Mesenchymal stem cell (in vitro differentiated cells and primary cell): ENCODE results near the gene SLC29A2.

Experiments used
- DNase-seq: peaks from one replicate; pipeline ENCODE4 v3.0.0-alpha.2; 2013
- H2AFZ ChIP-seq: one replicate; pipeline ENCODE4 v1.6.1; 2013; ENCODE audit warnings: low read depth, mild to moderate bottlenecking, control low read depth, inconsistent platforms, low read length, moderate library complexity
- H2AK5ac ChIP-seq: 2 replicates; pipeline ENCODE4 v1.6.1; 2013; ENCODE audit warnings: low read length, moderate library complexity, mild to moderate bottlenecking, inconsistent platforms; ENCODE audit not compliant: severe bottlenecking
- H2BK120ac ChIP-seq: one replicate; pipeline ENCODE4 v1.6.1; 2013; ENCODE audit warnings: low read depth, mild to moderate bottlenecking, inconsistent platforms, low read length, moderate library complexity
- H2BK12ac ChIP-seq, 2 experiments: one replicate each; pipeline ENCODE4 v1.6.1; 2013; ENCODE audit warnings: inconsistent platforms in 2 of 2, low read length in 2 of 2, mild to moderate bottlenecking in 2 of 2, moderate library complexity in 2 of 2, control low read depth in 1 of 2
- H2BK15ac ChIP-seq: one replicate; pipeline ENCODE4 v1.6.1; 2013; ENCODE audit warnings: mild to moderate bottlenecking, low read depth, inconsistent platforms; ENCODE audit not compliant: poor library complexity, severe bottlenecking
- H2BK5ac ChIP-seq: 2 replicates; pipeline ENCODE4 v1.6.1; 2013; ENCODE audit warnings: low read depth, mild to moderate bottlenecking, low read length, control low read depth, inconsistent platforms; ENCODE audit not compliant: poor library complexity, severe bottlenecking
- H3K14ac ChIP-seq, 2 experiments: one replicate each; pipeline ENCODE4 v1.6.1; 2013; ENCODE audit warnings: inconsistent platforms in 2 of 2, low read length in 2 of 2, control low read depth in 1 of 2, mild to moderate bottlenecking in 1 of 2, moderate library complexity in 1 of 2
- H3K18ac ChIP-seq, 2 experiments: one replicate each; pipeline ENCODE4 v1.6.1; 2013; ENCODE audit warnings: inconsistent platforms in 2 of 2, low read length in 2 of 2, control low read depth in 1 of 2, low read depth in 1 of 2, mild to moderate bottlenecking in 1 of 2
- H3K23ac ChIP-seq, 2 experiments: one replicate each; pipeline ENCODE4 v1.6.1; 2013; ENCODE audit warnings: inconsistent platforms in 2 of 2, low read length in 2 of 2, mild to moderate bottlenecking in 2 of 2, moderate library complexity in 2 of 2, control low read depth in 1 of 2
- H3K27ac ChIP-seq: 2 replicates; pipeline ENCODE4 v1.5.1; 2013; ENCODE audit warnings: mild to moderate bottlenecking, moderate library complexity, low read length, control low read depth, inconsistent platforms; ENCODE audit not compliant: poor library complexity, severe bottlenecking
- H3K27me3 ChIP-seq, 2 experiments: 2 replicates each; pipeline versions ENCODE4 v1.6.1 to v1.7.0; 2013; ENCODE audit warnings: low read length in 2 of 2, mild to moderate bottlenecking in 2 of 2, moderate library complexity in 2 of 2, control low read depth in 1 of 2, inconsistent platforms in 1 of 2; ENCODE audit not compliant: control insufficient read depth in 1 of 2, insufficient read depth in 1 of 2
- H3K36me3 ChIP-seq, 2 experiments: 2 replicates each; pipeline versions ENCODE4 v1.6.1 to v1.7.0; 2013; ENCODE audit warnings: low read length in 2 of 2, control low read depth in 1 of 2, inconsistent platforms in 1 of 2, low read depth in 1 of 2, mild to moderate bottlenecking in 1 of 2; ENCODE audit not compliant: insufficient read depth in 2 of 2, control insufficient read depth in 1 of 2
- H3K4ac ChIP-seq, 2 experiments: one replicate each; pipeline ENCODE4 v1.6.1; 2013; ENCODE audit warnings: inconsistent platforms in 2 of 2, low read length in 2 of 2, mild to moderate bottlenecking in 2 of 2, moderate library complexity in 2 of 2, control low read depth in 1 of 2, low read depth in 1 of 2
- H3K4me1 ChIP-seq: 2 replicates; pipeline ENCODE4 v1.6.1; 2013; ENCODE audit warnings: low read depth, low read length, control low read depth; ENCODE audit not compliant: control insufficient read depth, insufficient read depth
- H3K4me2 ChIP-seq: 2 replicates; pipeline ENCODE4 v1.6.1; 2013; ENCODE audit warnings: low read length, mild to moderate bottlenecking, inconsistent platforms; ENCODE audit not compliant: poor library complexity, severe bottlenecking
- H3K4me3 ChIP-seq, 2 experiments: 2 replicates each; pipeline versions ENCODE4 v1.5.1 to v1.7.0; 2013; ENCODE audit warnings: low read length in 2 of 2, mild to moderate bottlenecking in 2 of 2, control low read depth in 1 of 2, low read depth in 1 of 2; ENCODE audit not compliant: insufficient read depth in 1 of 2
- H3K79me1 ChIP-seq: replicated peaks from 2 replicates; pipeline ENCODE4 v1.6.1; 2013; ENCODE audit warnings: mild to moderate bottlenecking, control low read depth, low read length, inconsistent platforms; ENCODE audit not compliant: poor library complexity, severe bottlenecking
- H3K9ac ChIP-seq: 2 replicates; pipeline ENCODE4 v1.7.0; 2013; ENCODE audit warnings: mild to moderate bottlenecking, low read length, moderate library complexity
- H3K9me3 ChIP-seq: 2 replicates; pipeline ENCODE4 v1.7.0; 2013; ENCODE audit warnings: mild to moderate bottlenecking, low read length; ENCODE audit not compliant: control insufficient read depth
- H4K8ac ChIP-seq: one replicate; pipeline ENCODE4 v1.6.1; 2013; ENCODE audit warnings: inconsistent platforms, mild to moderate bottlenecking, low read length, moderate library complexity
- H4K91ac ChIP-seq: one replicate; pipeline ENCODE4 v1.6.1; 2013; ENCODE audit warnings: mild to moderate bottlenecking, low read length, inconsistent platforms
- WGBS: methylation state at CpG from one replicate; pipeline ENCODE4 v1.1.7; 2013; ENCODE audit warnings: mixed read lengths; 5-methylcytosine and 5-hydroxymethylcytosine counted together

SLC29A2 gene

GRCh38 chr11:66362481-66363147 lies 8.9 kb downstream of the SLC29A2 start:
- Histone ChIP-seq H2BK120ac (no peak overlapping the region), H3K27me3 (peaks cover 0 to 3% of the 10 kb centered on the region in 2 experiments), H3K27ac (no peak overlapping the region), H2BK5ac (no peak overlapping the region), H3K4me2 (no peak overlapping the region), H3K4me3 (no peak overlapping the region), H3K23ac (no peak overlapping the region), H2BK15ac (no peak overlapping the region), H3K36me3 (peaks cover 0 to 42% of the 10 kb centered on the region in 2 experiments), H4K91ac (no peak overlapping the region), H2BK12ac (no peak overlapping the region), H4K8ac (no peak overlapping the region), H3K14ac (no peak overlapping the region), H3K4me1 (peaks cover 2% of the 10 kb centered on the region), H3K9ac (no peak overlapping the region), H3K18ac (no peak overlapping the region), H3K9me3 (no peaks in the 10 kb centered on the region), H3K79me1 (no peaks in the 10 kb centered on the region), H2AK5ac (no peak overlapping the region), H2AFZ (no peak overlapping the region), H3K4ac (no peak overlapping the region)
- no peak for DNase-seq
- WGBS = 90% methylated on average over 9 of the region's 9 CpGs

DNA sequence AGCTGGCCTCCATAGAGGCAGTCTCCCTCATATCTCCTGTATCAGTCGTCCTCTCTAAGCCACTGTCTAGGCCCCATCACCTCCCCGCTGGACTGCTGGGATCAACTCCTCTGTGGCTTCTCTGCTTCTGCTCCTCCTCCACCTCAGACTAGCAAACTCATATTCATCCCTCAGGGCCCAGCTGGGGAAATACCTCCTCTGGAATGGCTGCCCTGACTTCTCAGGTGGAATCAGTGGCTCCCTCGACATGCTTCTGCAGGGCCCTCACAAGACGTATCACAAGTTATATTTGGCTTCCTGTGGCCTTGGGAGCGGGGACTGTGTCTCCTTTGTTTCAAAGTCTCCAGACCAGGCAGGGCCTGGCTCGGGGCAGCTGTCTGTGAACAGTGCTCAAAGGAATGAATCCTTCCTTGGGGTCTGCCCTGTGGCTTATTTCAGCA lies 10.0 kb downstream of the SLC29A2 start:
- H3K18ac ChIP-seq = no peak overlapping the region
- no peak overlapping the region for H4K91ac ChIP-seq
- no peak overlapping the region for H3K4me2 ChIP-seq
- H3K9me3 ChIP-seq = no peaks in the 10 kb centered on the region
- peaks cover 0 to 37% of the 10 kb centered on the region in 2 experiments for H3K36me3 ChIP-seq
- no peak overlapping the region for H4K8ac ChIP-seq
- no peak overlapping the region for H3K9ac ChIP-seq
- H3K4ac ChIP-seq = no peak overlapping the region
- peaks cover 2% of the 10 kb centered on the region for H3K4me1 ChIP-seq
- no peak overlapping the region for H2BK12ac ChIP-seq
- no peak overlapping the region for H2BK15ac ChIP-seq
- H2AFZ ChIP-seq = no peak overlapping the region
- no peak overlapping the region for H2BK5ac ChIP-seq
- no peak overlapping the region for H3K27ac ChIP-seq
- 87% methylated on average over 6 of the region's 6 CpGs for WGBS
- H2AK5ac ChIP-seq = no peak overlapping the region
- H3K79me1 ChIP-seq = no peaks in the 10 kb centered on the region
- H3K27me3 ChIP-seq = no peaks in the 10 kb centered on the region
- no peak overlapping the region for H3K23ac ChIP-seq
- DNase-seq = no peak
- H2BK120ac ChIP-seq = no peak overlapping the region
- no peak overlapping the region for H3K14ac ChIP-seq
- no peak overlapping the region for H3K4me3 ChIP-seq

DNA sequence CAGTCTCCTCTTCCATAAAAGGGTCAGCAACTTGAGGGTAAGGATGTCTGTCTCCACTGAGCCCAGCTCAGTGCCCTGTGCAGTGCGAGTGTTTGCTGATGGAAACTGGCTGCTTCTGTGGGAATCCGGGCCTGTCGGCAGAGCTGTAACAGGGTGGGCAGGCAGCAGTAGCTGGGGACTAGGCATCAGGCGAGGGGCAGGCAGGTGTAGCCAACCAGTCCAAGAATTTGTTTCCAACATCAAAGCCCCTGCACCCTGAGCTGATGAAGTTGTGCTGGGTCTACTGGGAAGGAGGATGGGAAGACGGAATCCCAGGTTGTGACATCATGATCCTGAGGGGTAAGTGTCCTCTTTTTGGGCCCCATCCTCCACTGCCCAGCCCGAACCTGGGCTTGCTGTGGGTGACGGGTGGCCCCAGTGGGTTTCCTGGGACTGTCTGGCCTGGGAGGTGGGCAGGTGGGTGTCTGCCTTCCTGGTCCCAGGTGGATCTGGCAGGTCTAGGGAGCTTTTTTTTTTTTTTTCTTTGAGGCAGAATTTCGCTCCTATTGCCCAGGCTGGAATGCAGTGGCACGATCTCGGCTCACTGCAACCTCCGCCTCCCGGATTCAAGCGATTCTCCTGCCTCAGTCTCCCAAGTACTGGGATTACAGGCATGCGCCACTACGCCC lies 11.0 kb downstream of the SLC29A2 start:
- H3K27ac ChIP-seq = no peak overlapping the region
- H2BK5ac ChIP-seq = no peak overlapping the region
- no peak overlapping the region for H3K4me3 ChIP-seq
- no peak overlapping the region for H4K8ac ChIP-seq
- H3K4me1 ChIP-seq = peaks cover 2% of the 10 kb centered on the region
- no peaks in the 10 kb centered on the region for H3K27me3 ChIP-seq
- no peak overlapping the region for H3K23ac ChIP-seq
- H3K4me2 ChIP-seq = no peak overlapping the region
- H3K9ac ChIP-seq = no peak overlapping the region
- no peak overlapping the region for H2BK15ac ChIP-seq
- no peak overlapping the region for H4K91ac ChIP-seq
- H2BK12ac ChIP-seq = no peak overlapping the region
- no peak overlapping the region for H2AFZ ChIP-seq
- H3K36me3 ChIP-seq = peaks cover 0 to 30% of the 10 kb centered on the region in 2 experiments
- H2AK5ac ChIP-seq = no peak overlapping the region
- no peak for DNase-seq
- H3K9me3 ChIP-seq = no peaks in the 10 kb centered on the region
- no peak overlapping the region for H3K4ac ChIP-seq
- no peak overlapping the region for H2BK120ac ChIP-seq
- H3K14ac ChIP-seq = no peak overlapping the region
- H3K18ac ChIP-seq = no peak overlapping the region
- H3K79me1 ChIP-seq = no peaks in the 10 kb centered on the region
- WGBS = 98% methylated on average over 13 of the region's 15 CpGs

DNA sequence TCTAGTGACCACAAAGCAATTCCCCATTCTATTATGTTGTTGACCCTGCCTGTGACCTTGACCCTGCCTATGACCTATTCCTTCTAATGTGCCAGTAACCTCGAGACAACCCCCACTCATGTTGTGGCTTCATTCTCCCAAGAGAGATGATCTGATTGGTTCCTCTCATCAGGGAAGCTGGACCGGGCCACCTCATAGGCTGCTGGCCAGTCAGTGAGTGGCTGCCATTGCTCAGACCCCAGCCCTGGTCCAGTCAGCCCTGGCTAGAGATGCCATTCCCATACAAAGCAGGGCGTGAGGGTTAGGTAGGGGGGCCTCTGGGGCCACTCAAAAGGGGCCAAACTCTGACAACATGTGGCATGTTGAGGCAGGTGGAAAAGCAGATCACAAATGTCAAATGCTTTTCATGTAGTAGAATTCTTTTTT lies 11.9 kb downstream of the SLC29A2 start:
- 74% methylated on average over 3 of the region's 3 CpGs for WGBS
- H3K4me2 ChIP-seq = no peak overlapping the region
- no peak overlapping the region for H2AFZ ChIP-seq
- peaks cover 2% of the 10 kb centered on the region for H3K4me1 ChIP-seq
- H2BK5ac ChIP-seq = no peak overlapping the region
- peaks cover 0 to 24% of the 10 kb centered on the region in 2 experiments for H3K36me3 ChIP-seq
- no peak overlapping the region for H3K4me3 ChIP-seq
- H2BK12ac ChIP-seq = no peak overlapping the region
- no peak overlapping the region for H3K23ac ChIP-seq
- H3K14ac ChIP-seq = no peak overlapping the region
- H3K9ac ChIP-seq = no peak overlapping the region
- H3K9me3 ChIP-seq = no peaks in the 10 kb centered on the region
- H2BK120ac ChIP-seq = no peak overlapping the region
- no peaks in the 10 kb centered on the region for H3K79me1 ChIP-seq
- H4K91ac ChIP-seq = no peak overlapping the region
- DNase-seq = no peak
- no peak overlapping the region for H2BK15ac ChIP-seq
- no peak overlapping the region for H3K27ac ChIP-seq
- no peak overlapping the region for H3K4ac ChIP-seq
- no peak overlapping the region for H3K18ac ChIP-seq
- H4K8ac ChIP-seq = no peak overlapping the region
- H2AK5ac ChIP-seq = no peak overlapping the region
- H3K27me3 ChIP-seq = no peaks in the 10 kb centered on the region
